Urothelium cell line (cell line): ENCODE results near the gene SRSF4.
"Not testable (repeated sequence)": the region's sequence is repeated elsewhere in the genome, so short reads cannot be mapped to it uniquely, and the experiment has no call there.

Experiments used
- DNase-seq: peaks from one replicate; pipeline ENCODE4 v3.0.0; 2011; ENCODE audit warnings: low spot score, mixed read lengths
- FAIRE-seq: peaks from 2 replicates; lab custom pipeline; 2011; peaks lifted over from hg19 to GRCh38; lab: Jason Lieb, UNC

The SRSF4 gene

GRCh38 chr1:29166291-29166878 lies 15.3 kb downstream of the SRSF4 start:
- FAIRE-seq (no peak), DNase-seq (no peak)

- no peak for FAIRE-seq
- DNase-seq, result no peak
These were observed 17.1 kb downstream of the SRSF4 start for GRCh38 chr1:29164588-29164987.

DNA sequence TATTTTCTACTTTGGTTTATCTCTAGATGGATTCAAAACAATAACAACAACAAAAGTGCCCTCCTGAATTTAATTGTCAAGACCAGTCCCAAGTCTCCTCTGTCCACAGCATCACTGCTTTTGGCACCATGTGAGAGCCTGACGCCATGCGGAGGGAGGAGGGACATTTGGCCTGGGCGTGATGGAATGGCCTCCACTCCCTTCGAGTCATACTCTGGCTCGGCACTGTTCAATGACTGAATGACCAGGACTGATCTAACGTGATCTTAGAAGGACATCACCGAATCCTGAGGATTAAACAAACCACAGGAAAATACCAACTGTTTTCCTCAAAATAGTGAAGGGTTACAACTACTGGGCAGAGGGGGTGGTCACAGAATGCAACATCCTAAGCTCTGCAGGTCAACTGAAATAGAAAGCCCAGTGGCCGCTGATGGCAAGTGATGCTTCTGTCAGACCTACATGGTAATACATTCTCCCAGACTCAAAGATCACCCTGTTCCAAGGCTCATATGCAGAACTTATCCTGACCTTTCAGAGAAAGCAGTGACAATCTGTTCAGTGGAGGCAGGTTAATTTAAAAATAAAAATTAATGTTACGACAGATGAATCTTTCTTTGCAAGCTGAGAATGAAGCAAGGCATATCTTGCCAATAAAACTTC lies 19.1 kb downstream of the SRSF4 start:
- no peak for FAIRE-seq
- no peak for DNase-seq

- FAIRE-seq (no peak), DNase-seq (no peak)
These were observed 19.7 kb downstream of the SRSF4 start for GRCh38 chr1:29162025-29162424.

GRCh38 chr1:29159773-29160172 lies 21.9 kb downstream of the SRSF4 start:
- no peak for FAIRE-seq
- no peak for DNase-seq

DNA sequence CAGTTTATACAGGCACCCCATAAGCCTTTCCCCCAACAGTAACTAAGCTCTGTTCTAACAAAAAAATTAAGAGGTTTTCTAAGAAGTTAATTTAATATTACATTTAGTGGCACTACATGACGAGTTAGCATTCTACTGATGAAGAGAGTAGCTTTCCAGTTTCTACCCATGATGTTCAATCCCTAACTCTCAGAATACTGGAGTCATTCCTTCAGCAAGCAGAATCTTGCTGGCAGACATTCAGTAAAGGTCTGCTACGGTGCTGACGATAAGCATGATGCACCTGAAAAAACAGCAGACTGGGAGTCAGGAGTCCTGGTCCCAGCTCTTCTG lies 24.5 kb downstream of the SRSF4 start:
- no peak for DNase-seq
- FAIRE-seq, result no peak

DNA sequence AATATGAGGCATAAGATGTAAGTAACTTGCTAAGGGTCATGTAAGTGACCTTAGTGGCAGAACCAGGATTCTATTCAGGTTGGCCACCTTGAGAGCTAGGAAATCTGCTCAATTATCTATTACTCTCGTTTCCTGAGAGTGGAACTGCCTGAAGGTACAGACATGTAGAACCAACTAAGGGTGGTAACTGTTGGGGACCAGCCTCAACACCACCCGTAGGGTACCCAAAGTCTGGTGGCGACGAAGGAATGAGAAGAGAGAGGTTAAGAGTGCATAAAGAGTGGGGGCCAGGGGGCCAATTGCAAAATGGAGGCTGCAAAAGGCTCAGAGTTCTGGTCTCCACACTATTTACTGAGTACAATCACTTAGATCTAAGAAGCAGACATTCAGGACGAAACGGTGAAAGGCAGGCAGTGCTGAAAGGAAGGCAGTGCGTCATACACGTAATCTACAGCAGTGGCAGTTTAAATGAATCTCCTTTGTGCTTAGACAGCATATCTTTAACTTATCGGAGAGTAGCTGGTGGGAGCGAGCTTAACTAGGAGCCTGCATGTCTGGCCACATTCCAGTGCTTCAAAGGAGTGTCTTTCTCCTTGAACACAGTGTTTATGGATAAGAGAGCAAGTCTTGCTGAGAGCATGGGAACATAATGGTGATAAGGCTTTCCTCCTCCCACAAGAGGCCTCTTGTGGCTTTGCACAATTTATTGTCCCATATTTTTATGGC lies 25.0 kb downstream of the SRSF4 start:
- FAIRE-seq (no peak), DNase-seq (no peak)

GRCh38 chr1:29152046-29152805 lies 29.5 kb downstream of the SRSF4 start:
- DNase-seq, result no peak
- FAIRE-seq, result no peak

DNA sequence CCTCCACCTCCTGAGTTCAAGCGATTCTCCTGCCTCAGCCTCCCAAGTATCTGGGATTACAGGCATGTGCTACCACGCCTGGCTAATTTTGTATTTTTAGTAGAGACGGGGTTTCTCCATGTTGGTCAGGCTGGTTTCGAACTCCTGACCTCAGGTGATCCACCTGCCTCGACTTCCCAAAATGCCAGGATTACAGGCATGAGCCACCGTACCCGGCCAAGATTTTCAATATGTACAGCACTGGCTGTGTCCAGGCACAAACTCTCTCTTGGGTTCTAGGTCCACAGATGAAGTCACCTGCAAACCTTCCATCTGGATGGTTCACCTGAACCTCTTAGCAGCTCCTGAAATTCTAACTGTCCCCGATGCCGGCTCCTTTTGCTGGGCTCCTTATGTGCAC lies 31.4 kb downstream of the SRSF4 start:
- FAIRE-seq, DNase-seq: not testable (repeated sequence)

DNA sequence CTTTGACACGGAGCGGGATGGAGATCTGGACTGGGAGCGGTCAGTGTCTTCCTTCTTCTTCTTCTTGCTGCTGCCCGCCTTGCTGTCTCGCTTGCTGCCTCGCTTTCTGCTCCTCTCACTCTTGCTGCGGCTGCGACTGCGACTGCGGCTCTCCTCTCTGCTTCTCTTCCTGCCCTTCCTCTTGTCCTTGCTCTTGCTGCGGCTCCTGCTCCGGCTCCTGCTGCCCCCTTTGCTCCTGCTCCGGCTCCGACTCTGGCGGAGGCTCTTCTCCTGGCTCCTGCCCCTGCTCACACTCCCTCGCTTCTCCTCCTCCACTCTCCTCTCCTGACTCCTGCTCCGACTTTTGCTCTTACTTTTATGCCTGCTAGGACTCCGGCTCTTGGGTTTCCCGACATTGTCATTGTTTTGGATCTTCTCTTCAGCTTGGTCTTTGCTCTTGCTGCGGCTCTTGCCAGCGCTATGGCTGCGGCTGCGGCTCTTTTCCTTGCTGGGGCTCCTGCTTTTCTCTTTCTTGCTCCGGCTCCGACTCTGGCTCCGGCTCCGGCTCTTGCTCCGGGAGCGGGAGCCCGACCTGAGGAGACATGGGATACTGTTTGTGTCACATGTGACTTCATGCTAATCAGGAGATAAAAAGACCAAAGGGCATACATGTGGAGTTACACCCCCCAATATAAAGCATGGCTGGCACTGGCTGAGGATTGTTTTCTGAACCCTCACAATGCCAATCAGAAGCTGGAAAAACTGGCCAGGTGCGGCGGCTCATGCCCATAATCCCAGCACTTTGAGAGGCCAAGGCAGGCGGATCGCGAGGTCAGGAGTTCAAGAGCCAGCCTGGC lies 32.8 kb downstream of the SRSF4 start:
- no peak for FAIRE-seq
- DNase-seq, result no peak

- DNase-seq, result no peak
- FAIRE-seq, result no peak
These were observed 35.8 kb downstream of the SRSF4 start for GRCh38 chr1:29145739-29146437.

DNA sequence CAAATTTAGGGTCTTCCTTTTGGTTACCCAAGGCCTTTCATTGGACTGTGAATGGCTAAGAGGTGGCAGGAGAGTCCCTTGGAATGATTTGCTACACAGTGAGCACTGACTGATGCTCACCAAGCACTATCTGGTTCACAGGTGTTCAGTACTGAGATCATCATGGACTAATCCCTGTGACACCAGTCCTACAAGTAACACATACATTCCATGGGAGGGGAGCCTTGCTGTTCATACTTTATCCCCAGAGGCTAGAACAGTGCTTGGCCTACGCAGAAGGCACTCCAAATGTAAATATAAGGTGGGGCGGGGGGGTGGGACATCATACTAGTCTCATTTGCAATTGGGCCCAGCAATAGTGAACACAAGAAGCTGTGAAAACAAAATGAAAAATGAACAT lies 37.5 kb downstream of the SRSF4 start:
- no peak for FAIRE-seq
- no peak for DNase-seq

GRCh38 chr1:29142714-29143113 lies 39.0 kb downstream of the SRSF4 start:
- no peak for DNase-seq
- FAIRE-seq, result no peak

DNA sequence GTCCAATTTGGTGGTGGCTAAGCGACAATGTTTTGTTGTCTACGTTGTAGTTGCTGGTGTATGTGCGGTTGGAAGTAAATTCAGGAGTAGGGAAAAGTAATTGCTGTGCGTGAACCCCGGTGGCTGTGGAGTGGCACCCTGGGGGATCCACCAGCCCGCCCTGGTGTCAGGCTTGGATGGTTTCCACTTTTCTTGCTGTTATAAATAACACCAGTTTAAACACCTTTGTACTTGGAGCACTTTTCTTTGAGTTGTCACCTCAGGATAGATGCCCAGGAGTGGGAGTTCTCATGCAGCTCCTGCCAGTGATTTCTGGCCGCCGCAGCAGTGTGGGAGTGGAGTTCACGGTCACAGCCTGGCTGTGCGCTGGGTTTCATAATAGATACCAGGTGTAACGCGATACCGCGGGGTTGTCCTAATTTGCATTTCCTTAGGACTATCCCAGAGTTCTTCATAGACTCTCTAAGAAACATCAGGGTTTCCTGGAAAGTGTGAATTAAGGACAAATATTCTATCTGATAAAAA lies 45.2 kb downstream of the SRSF4 start:
- DNase-seq, result no peak
- no peak for FAIRE-seq

GRCh38 chr1:29134695-29135028 lies 47.0 kb downstream of the SRSF4 start:
- FAIRE-seq, result no peak
- no peak for DNase-seq

GRCh38 chr1:29133861-29134694 lies 47.6 kb downstream of the SRSF4 start:
- FAIRE-seq (no peak), DNase-seq (peak; percentile 45)

DNA sequence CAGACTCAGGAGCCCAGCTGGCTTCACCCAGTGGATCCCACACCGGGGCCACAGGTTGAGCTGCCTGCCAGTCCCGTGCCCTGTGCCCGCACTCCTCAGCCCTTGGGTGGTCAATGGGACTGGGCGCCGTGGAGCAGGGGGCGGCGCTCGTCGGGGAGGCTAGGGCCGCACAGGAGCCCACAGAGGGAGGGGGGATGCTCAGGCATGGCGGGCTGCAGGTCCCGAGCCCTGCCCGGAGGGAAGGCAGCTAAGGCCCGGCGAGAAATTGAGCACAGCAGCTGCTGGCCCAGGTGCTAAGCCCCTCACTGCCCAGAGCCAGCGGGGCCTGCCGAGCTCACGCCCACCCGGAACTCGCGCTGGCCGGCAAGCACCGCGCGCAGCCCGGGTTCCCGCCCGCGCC lies 50.6 kb downstream of the SRSF4 start:
- DNase-seq, FAIRE-seq: not testable (repeated sequence)

DNA sequence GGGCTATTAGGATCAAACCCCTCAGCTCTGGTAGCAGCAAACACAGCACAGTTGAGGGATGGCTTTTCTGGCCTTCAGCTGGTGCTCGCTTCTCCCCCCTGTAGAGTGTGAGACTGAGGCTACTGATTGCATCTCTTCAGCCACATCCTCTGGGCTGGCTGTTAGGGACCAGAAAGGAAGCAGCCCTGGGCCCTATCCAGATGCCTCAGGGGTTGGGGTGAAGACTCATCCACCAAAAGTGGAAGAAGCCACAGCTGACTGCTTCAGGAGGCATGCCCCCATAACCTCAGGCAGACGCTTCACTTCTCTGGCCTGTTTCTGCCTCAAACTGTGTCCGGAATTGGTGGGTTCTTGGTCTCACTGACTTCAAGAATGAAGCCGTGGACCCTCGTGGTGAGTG lies 51.8 kb downstream of the SRSF4 start:
- no peak for FAIRE-seq
- no peak for DNase-seq

GRCh38 chr1:29128739-29129138 lies 53.0 kb downstream of the SRSF4 start:
- no peak for DNase-seq
- no peak for FAIRE-seq
